Endothelial cell of umbilical vein (primary cell): Measurements from ENCODE around the gene SBF1. TPM values are rescaled to one million over a fixed set of nuclear protein-coding genes. Genes with fewer than 3 reads are reported as not detected.

Experiments
- BruUV-seq: library from RNA; stranded (reverse); fragments of 400-500 nt; replicated peaks from 2 replicates; lab custom pipeline; 2021; lab: Mats Ljungman, UMichigan
- CTCF ChIA-PET: fragments of 300-600, 350-600 bp; sonication (Branson Sonifier 250); formaldehyde crosslinking; loops from one replicate; lab custom pipeline; 2021; ENCODE audit warnings: antibody characterized with exemption, inconsistent platforms; lab: Charles Lee
- POLR2A ChIA-PET: fragments of 300-600, 350-600 bp; sonication (Branson Sonifier 250); formaldehyde crosslinking; loops from one replicate; lab custom pipeline; 2021; ENCODE audit warnings: antibody characterized with exemption, inconsistent platforms; lab: Charles Lee
- DNase-seq: peaks from one replicate; pipeline ENCODE4 v3.0.0-alpha.2; 2011; ENCODE audit warnings: low read depth, low spot score
- FAIRE-seq: peaks from 2 replicates; lab custom pipeline; 2011; peaks lifted over from hg19 to GRCh38; lab: Jason Lieb, UNC
- H2AFZ ChIP-seq: 2 replicates; pipeline ENCODE4 v1.6.0; 2012; ENCODE audit warnings: low read depth, low read length, control low read depth, inconsistent platforms
- H3K27ac ChIP-seq: 2 replicates; pipeline ENCODE4 v1.5.1; 2011; ENCODE audit warnings: low read depth, mild to moderate bottlenecking, control low read depth, low read length, moderate library complexity; ENCODE audit not compliant: insufficient read depth
- H3K27me3 ChIP-seq, 2 experiments: 2 replicates each; pipeline versions ENCODE4 v1.6.0 to v1.6.1; 2011; ENCODE audit warnings: low read length in 2 of 2, mixed read lengths in 1 of 2; ENCODE audit not compliant: control insufficient read depth in 2 of 2, insufficient read depth in 2 of 2
- H3K36me3 ChIP-seq, 2 experiments: 2 replicates in 1 of 2; 3 replicates in 1 of 2; pipeline ENCODE4 v1.5.1; 2011; ENCODE audit warnings: low read length in 2 of 2, mild to moderate bottlenecking in 1 of 2, moderate library complexity in 1 of 2; ENCODE audit not compliant: control insufficient read depth in 2 of 2, insufficient read depth in 2 of 2; ENCODE audit errors: extremely low read depth in 1 of 2
- H3K4me1 ChIP-seq: 3 replicates; pipeline ENCODE4 v1.5.1; 2011; ENCODE audit warnings: mild to moderate bottlenecking, low read length; ENCODE audit not compliant: control insufficient read depth, insufficient read depth; ENCODE audit errors: extremely low read depth
- H3K4me2 ChIP-seq: 2 replicates; pipeline ENCODE4 v1.6.1; 2011; ENCODE audit warnings: low read length, control low read depth, mixed read lengths; ENCODE audit not compliant: insufficient read depth
- H3K4me3 ChIP-seq, 3 experiments: fragments of 200-600 bp in 1 of 3; sonication (generic), shearing (Covaris generic) in 1 of 3; replicated peaks in 1 of 3; 2 replicates each; pipeline ENCODE4 v1.5.1; 2011 to 2016; ENCODE audit warnings: control low read depth in 3 of 3, low read length in 3 of 3, mild to moderate bottlenecking in 2 of 3, inconsistent platforms in 1 of 3, low read depth in 1 of 3, moderate library complexity in 1 of 3; ENCODE audit not compliant: insufficient read depth in 1 of 3
- H3K79me2 ChIP-seq: 2 replicates; pipeline ENCODE4 v1.6.0; 2012; ENCODE audit warnings: low read length, inconsistent platforms; ENCODE audit not compliant: control insufficient read depth, insufficient read depth
- H3K9ac ChIP-seq: replicated peaks from 2 replicates; pipeline ENCODE3; 2011; ENCODE audit warnings: low read length, control low read depth; ENCODE audit not compliant: insufficient read depth; ENCODE audit errors: extremely low read depth
- H3K9me1 ChIP-seq: replicated peaks from 3 replicates; pipeline ENCODE4 v1.6.0; 2011; ENCODE audit warnings: mild to moderate bottlenecking, low read length; ENCODE audit not compliant: control insufficient read depth, insufficient read depth; ENCODE audit errors: extremely low read depth
- H3K9me3 ChIP-seq: replicated peaks from 2 replicates; pipeline ENCODE4 v1.5.1; 2012; ENCODE audit warnings: low read length, inconsistent platforms; ENCODE audit not compliant: control insufficient read depth, insufficient read depth
- H4K20me1 ChIP-seq: replicated peaks from 2 replicates; pipeline ENCODE3; 2011; ENCODE audit warnings: mild to moderate bottlenecking, low read length; ENCODE audit not compliant: control insufficient read depth, insufficient read depth; ENCODE audit errors: extremely low read depth
- EZH2 ChIP-seq: IDR thresholded peaks from 2 replicates; pipeline ENCODE4 v1.6.1; 2012; ENCODE audit warnings: borderline replicate concordance, low read depth, mild to moderate bottlenecking, moderate library complexity, low read length, inconsistent platforms; ENCODE audit not compliant: severe bottlenecking
- FOS ChIP-seq: IDR thresholded peaks from 2 replicates; pipeline ENCODE4 v1.6.1; 2011; ENCODE audit warnings: mild to moderate bottlenecking, low read length, moderate library complexity, borderline replicate concordance; ENCODE audit not compliant: insufficient read depth
- GATA2 ChIP-seq: IDR thresholded peaks from 2 replicates; pipeline ENCODE4 v1.7.0; 2011; ENCODE audit warnings: low read depth, mild to moderate bottlenecking, moderate library complexity, mixed read lengths, low read length; ENCODE audit not compliant: insufficient read length, insufficient read depth
- JUN ChIP-seq: IDR thresholded peaks from 2 replicates; pipeline ENCODE4 v1.6.1; 2011; ENCODE audit warnings: borderline replicate concordance, low read depth; ENCODE audit not compliant: insufficient read length, insufficient read depth
- MAX ChIP-seq: IDR thresholded peaks from 2 replicates; pipeline ENCODE4 v1.6.1; 2011; ENCODE audit not compliant: insufficient read depth, insufficient read length
- MYC ChIP-seq: IDR thresholded peaks from one replicate; pipeline ENCODE4 v1.6.1; 2011; ENCODE audit warnings: mild to moderate bottlenecking, low read depth, low read length
- POLR2A ChIP-seq: IDR thresholded peaks from 2 replicates; pipeline ENCODE4 v1.6.1; 2012; ENCODE audit warnings: low read depth, mild to moderate bottlenecking, control low read depth, low read length
- POLR2AphosphoS5 ChIP-seq: IDR thresholded peaks from 2 replicates; pipeline ENCODE4 v1.6.1; 2012; ENCODE audit warnings: low read depth, mild to moderate bottlenecking, control low read depth, low read length, moderate library complexity; ENCODE audit not compliant: insufficient read depth
- dilution Hi-C: fragments of 300-500 bp; cut with MboI; formaldehyde crosslinking; loops from one replicate; pipeline ENCODE4 v1.15.0; 2019; ENCODE audit warnings: low sequenced_read_pairs; ENCODE audit not compliant: extremely low pct_ligation_motif_present
- intact Hi-C: fragments of 100-400 bp; cut with micrococcal nuclease; formaldehyde crosslinking; loops from one replicate; pipeline ENCODE4 v1.10.0; 2022
- polyA plus RNA-seq, 4 experiments: library from polyadenylated mRNA; depleted of rRNA in 3 of 4; stranded (reverse) in 3 of 4; unstranded in 1 of 4; fragments of >200 nt; gene quantifications; 2 replicates each; pipeline versions ENCODE4 v1.2.1 to v1.2.3, GENCODE V29; 2011 to 2012; ENCODE audit warnings: missing spikeins in 1 of 4
- total RNA-seq: library from RNA; stranded (reverse); gene quantifications from 2 replicates; pipeline ENCODE4 v1.2.3, GENCODE V29; 2021
- TF ChIP-seq, protein P1 (sequence below), 2 donors: IDR thresholded peaks; 1 replicate in 1 of 2; 2 replicates in 1 of 2; pipeline ENCODE4 v1.5.1; 2011; ENCODE audit warnings: low read length in 2 of 2, mild to moderate bottlenecking in 2 of 2, moderate library complexity in 2 of 2, control low read depth in 1 of 2, inconsistent platforms in 1 of 2, low read depth in 1 of 2; ENCODE audit not compliant: insufficient read depth in 1 of 2; ENCODE audit errors: extremely low read depth in 1 of 2

The SBF1 gene
- total and polyA plus RNA-seq, 2 donors (not counting 3 experiments of a cell fraction or from before 2014, with no cell fraction given), result 36.3 to 68.6 TPM

- H2AFZ ChIP-seq, result peak overlapping the region; percentile 93
- DNase-seq, result no peak
- H3K9me3 ChIP-seq, result no peaks in the 10 kb centered on the region
- peaks cover 30% of the 10 kb centered on the region for H3K79me2 ChIP-seq
- intact Hi-C loops, result no loop called here
- BruUV-seq, result no TSS peak
- H3K27ac ChIP-seq, result peak overlapping the region; percentile 11
- peaks cover 14% of the 10 kb centered on the region for H3K4me1 ChIP-seq
- no peaks in the 10 kb centered on the region for H4K20me1 ChIP-seq
- H3K9ac ChIP-seq, result peak overlapping the region; percentile 71
- CTCF ChIA-PET, result interaction anchor here (1.1 to 3.0 kb wide), 3 partner anchors 10 to 33 kb away, joined by 3 to 34 read pairs (median 26); partner anchors contain the start of gene SCO2
- POLR2A ChIA-PET, result no interaction called here
- no peak for TF ChIP-seq JUN
- TF ChIP-seq, protein P1, sequence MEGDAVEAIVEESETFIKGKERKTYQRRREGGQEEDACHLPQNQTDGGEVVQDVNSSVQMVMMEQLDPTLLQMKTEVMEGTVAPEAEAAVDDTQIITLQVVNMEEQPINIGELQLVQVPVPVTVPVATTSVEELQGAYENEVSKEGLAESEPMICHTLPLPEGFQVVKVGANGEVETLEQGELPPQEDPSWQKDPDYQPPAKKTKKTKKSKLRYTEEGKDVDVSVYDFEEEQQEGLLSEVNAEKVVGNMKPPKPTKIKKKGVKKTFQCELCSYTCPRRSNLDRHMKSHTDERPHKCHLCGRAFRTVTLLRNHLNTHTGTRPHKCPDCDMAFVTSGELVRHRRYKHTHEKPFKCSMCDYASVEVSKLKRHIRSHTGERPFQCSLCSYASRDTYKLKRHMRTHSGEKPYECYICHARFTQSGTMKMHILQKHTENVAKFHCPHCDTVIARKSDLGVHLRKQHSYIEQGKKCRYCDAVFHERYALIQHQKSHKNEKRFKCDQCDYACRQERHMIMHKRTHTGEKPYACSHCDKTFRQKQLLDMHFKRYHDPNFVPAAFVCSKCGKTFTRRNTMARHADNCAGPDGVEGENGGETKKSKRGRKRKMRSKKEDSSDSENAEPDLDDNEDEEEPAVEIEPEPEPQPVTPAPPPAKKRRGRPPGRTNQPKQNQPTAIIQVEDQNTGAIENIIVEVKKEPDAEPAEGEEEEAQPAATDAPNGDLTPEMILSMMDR (IDR thresholded peaks at IDR 0.05; ENCODE audit: extremely low read depth in 1 of 2, insufficient read depth in 1 of 2, low read depth in 1 of 2, low read length in 2 of 2), result no peak
- TF ChIP-seq GATA2, result no peak
- TF ChIP-seq POLR2A, result no peak
- no peak for TF ChIP-seq MAX
- TF ChIP-seq EZH2, result no peak
- no peak for TF ChIP-seq MYC
- no peak for TF ChIP-seq POLR2AphosphoS5
- no peak for TF ChIP-seq FOS
- no peaks in the 10 kb centered on the region for H3K27me3 ChIP-seq
- peak overlapping the region; percentile 50 for H3K4me2 ChIP-seq
- peak overlapping the region; percentile 55 to 91 (median 63) for H3K4me3 ChIP-seq
- peaks cover 6 to 22% of the 10 kb centered on the region in 2 experiments for H3K36me3 ChIP-seq
- no peak for FAIRE-seq
- H3K9me1 ChIP-seq, result no peaks in the 10 kb centered on the region
- dilution Hi-C loops, result no loop called here
Observed at GRCh38 chr22:50506611-50507420, 32.0 kb upstream of the SBF1 start.
